PC-9 (cell line): ENCODE data around the gene MCM7. TPM values are rescaled to one million over a fixed set of nuclear protein-coding genes. Genes with fewer than 3 reads are reported as not detected.

Experiments used
- BruUV-seq: library from RNA; stranded (reverse); fragments of 400-500 nt; replicated peaks from 2 replicates; lab custom pipeline; 2021; lab: Mats Ljungman, UMichigan
- CTCF ChIA-PET: fragments of 300-600 bp; sonication (Branson Sonifier 250); formaldehyde crosslinking; loops from one replicate; lab custom pipeline; 2022; ENCODE audit warnings: antibody characterized with exemption; lab: Charles Lee
- POLR2A ChIA-PET: fragments of 300-600 bp; sonication (Branson Sonifier 250); formaldehyde crosslinking; loops from one replicate; lab custom pipeline; 2022; ENCODE audit warnings: antibody characterized with exemption; ENCODE audit not compliant: unreplicated experiment; lab: Charles Lee
- DNase-seq, 2 experiments: peaks; one replicate each; pipeline versions ENCODE4 v3.0.0 to v3.0.0-alpha.2; 2015 to 2022; ENCODE audit warnings: mixed read lengths in 1 of 2
- H2AFZ ChIP-seq: fragments of 200-600 bp; sonication (generic); 2 replicates; pipeline ENCODE4 v1.8.1; 2017; ENCODE audit warnings: antibody characterized with exemption
- H3F3A ChIP-seq: fragments of 200-600 bp; sonication (generic); 2 replicates; pipeline ENCODE4 v1.8.1; 2017; ENCODE audit warnings: antibody characterized with exemption, mild to moderate bottlenecking, low read depth; ENCODE audit not compliant: insufficient read depth
- H3K27ac ChIP-seq: fragments of 200-600 bp; sonication (generic); 2 replicates; pipeline ENCODE4 v1.6.1; 2016; ENCODE audit warnings: mixed run types
- H3K27me3 ChIP-seq: fragments of 200-600 bp; sonication (generic); 2 replicates; pipeline ENCODE4 v1.6.1; 2016; ENCODE audit warnings: low read depth, mixed run types; ENCODE audit not compliant: insufficient read depth
- H3K36me3 ChIP-seq: fragments of 200-600 bp; sonication (generic); 2 replicates; pipeline ENCODE4 v1.6.1; 2016; ENCODE audit warnings: low read depth, mixed run types
- H3K4me1 ChIP-seq: fragments of 200-600 bp; sonication (generic); replicated peaks from 2 replicates; pipeline ENCODE4 v1.6.1; 2016; ENCODE audit warnings: mixed run types; ENCODE audit not compliant: insufficient read depth
- H3K4me2 ChIP-seq: fragments of 200-600 bp; sonication (generic); 2 replicates; pipeline ENCODE4 v1.6.1; 2017; ENCODE audit warnings: mixed run types
- H3K4me3 ChIP-seq: fragments of 200-600 bp; sonication (generic); 2 replicates; pipeline ENCODE4 v1.6.1; 2016; ENCODE audit warnings: mixed run types
- H3K79me2 ChIP-seq: fragments of 200-600 bp; sonication (generic); 2 replicates; pipeline ENCODE4 v1.6.1; 2017; ENCODE audit warnings: low read depth, mixed run types
- H3K9me2 ChIP-seq: fragments of 200-600 bp; sonication (generic); 2 replicates; pipeline ENCODE4 v1.8.1; 2017; ENCODE audit warnings: mild to moderate bottlenecking; ENCODE audit not compliant: insufficient read depth
- H3K9me3 ChIP-seq: fragments of 200-600 bp; sonication (generic); 2 replicates; pipeline ENCODE4 v1.8.1; 2016; ENCODE audit warnings: low read depth; ENCODE audit not compliant: insufficient read depth
- H4K20me1 ChIP-seq: fragments of 200-600 bp; sonication (generic); 2 replicates; pipeline ENCODE4 v1.8.1; 2017; ENCODE audit not compliant: insufficient read depth
- EZH2 ChIP-seq: fragments of 200-600 bp; sonication (generic); IDR thresholded peaks from 2 replicates; pipeline ENCODE4 v1.8.0; 2017; ENCODE audit warnings: antibody characterized with exemption, low read depth
- intact Hi-C: fragments of 100-400 bp; cut with micrococcal nuclease; formaldehyde crosslinking; loops from one replicate; pipeline ENCODE4 v1.10.0; 2022; ENCODE audit not compliant: unreplicated experiment
- total RNA-seq: library from RNA; stranded (reverse); gene quantifications from 2 replicates; pipeline ENCODE4 v1.2.3, GENCODE V29; 2021
- TF ChIP-seq, protein P1 (sequence below): fragments of 200-600 bp; sonication (generic); conservative IDR thresholded peaks from 2 replicates; pipeline ENCODE4 v1.6.1; 2017; ENCODE audit warnings: mixed run types, antibody characterized with exemption, mild to moderate bottlenecking, moderate library complexity

Gene MCM7
- total RNA-seq, 1 experiment from 2014 or later: 238 TPM

DNA sequence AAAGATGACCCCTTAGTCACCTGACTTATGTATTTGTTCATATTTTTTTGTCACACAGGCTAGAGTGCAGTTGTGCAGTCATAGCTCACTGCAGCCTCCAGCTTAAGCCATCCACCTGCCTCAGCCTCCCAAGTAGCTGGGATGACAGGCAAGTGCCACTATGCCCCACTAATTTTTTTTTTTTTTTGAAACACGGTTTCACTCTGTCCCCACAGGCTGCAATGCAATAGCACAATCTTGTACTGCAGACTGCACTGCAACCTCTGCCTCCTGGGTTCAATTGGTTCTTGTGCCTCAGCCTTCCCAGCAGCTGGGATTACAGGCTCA, 27.4 kb upstream of the MCM7 start:
- no peak for TF ChIP-seq EZH2
- TF ChIP-seq, protein P1, sequence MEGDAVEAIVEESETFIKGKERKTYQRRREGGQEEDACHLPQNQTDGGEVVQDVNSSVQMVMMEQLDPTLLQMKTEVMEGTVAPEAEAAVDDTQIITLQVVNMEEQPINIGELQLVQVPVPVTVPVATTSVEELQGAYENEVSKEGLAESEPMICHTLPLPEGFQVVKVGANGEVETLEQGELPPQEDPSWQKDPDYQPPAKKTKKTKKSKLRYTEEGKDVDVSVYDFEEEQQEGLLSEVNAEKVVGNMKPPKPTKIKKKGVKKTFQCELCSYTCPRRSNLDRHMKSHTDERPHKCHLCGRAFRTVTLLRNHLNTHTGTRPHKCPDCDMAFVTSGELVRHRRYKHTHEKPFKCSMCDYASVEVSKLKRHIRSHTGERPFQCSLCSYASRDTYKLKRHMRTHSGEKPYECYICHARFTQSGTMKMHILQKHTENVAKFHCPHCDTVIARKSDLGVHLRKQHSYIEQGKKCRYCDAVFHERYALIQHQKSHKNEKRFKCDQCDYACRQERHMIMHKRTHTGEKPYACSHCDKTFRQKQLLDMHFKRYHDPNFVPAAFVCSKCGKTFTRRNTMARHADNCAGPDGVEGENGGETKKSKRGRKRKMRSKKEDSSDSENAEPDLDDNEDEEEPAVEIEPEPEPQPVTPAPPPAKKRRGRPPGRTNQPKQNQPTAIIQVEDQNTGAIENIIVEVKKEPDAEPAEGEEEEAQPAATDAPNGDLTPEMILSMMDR: no peak
- ChIA-PET CTCF (interaction anchor here (0.5 to 0.6 kb wide), 2 partner anchors 45 to 1027 kb away, joined by 4 to 10 read pairs; no protein-coding TSS in a partner anchor), POLR2A (no interaction called here)
- peaks cover 42% of the 10 kb centered on the region for H3F3A ChIP-seq
- H3K27me3 ChIP-seq: no peaks in the 10 kb centered on the region
- no peaks in the 10 kb centered on the region for H3K9me3 ChIP-seq
- BruUV-seq: no TSS peak
- H2AFZ ChIP-seq: no peak overlapping the region
- H3K4me2 ChIP-seq: no peak overlapping the region
- H3K9me2 ChIP-seq: no peaks in the 10 kb centered on the region
- H4K20me1 ChIP-seq: no peaks in the 10 kb centered on the region
- H3K27ac ChIP-seq: no peak overlapping the region
- DNase-seq: no peak
- intact Hi-C loops: no loop called here
- peaks cover 19% of the 10 kb centered on the region; the same call in 1 of the 2 replicates for H3K4me1 ChIP-seq
- peaks cover 8% of the 10 kb centered on the region; the same call in 1 of the 2 replicates for H3K79me2 ChIP-seq
- H3K4me3 ChIP-seq: no peak overlapping the region
- no peaks in the 10 kb centered on the region for H3K36me3 ChIP-seq

DNA sequence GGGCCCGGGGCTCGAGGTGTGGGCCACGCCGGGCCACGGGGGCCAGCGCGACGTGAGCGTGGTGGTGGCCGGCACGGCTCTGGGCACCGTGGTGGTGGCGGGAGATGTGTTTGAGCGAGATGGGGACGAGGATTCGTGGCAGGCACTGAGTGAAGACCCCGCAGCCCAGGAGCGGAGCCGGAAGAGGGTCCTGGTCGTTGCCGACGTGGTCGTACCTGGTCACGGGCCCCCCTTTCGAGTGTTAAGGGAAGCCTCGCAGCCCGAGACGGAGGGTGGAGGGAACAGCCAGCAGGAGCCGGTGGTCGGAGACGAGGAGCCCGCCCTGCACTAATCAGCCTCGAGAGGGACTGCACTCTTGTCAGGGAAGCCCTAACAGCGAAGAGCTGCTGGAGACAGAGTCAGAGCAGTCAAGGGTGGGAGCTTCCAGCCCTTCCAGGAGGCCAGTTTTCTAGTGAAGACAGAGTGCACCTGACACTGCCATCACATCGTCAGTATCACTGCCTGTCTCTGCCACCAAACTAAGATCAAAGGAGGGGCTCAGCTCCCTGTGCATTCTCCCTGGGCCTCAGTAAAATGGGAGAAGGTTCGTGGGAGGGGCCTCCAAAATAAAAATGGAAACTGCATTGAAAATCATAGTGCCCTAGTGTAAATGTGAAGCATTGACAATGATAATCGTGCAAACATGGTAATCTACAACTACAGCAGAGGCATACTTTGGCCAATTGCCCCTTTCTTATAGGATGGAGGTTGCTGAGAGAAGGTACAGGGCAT, 26.9 kb upstream of the MCM7 start:
- H3K79me2 ChIP-seq: peaks cover 8% of the 10 kb centered on the region; the same call in 1 of the 2 replicates
- H4K20me1 ChIP-seq: no peaks in the 10 kb centered on the region
- TF ChIP-seq, protein P1: no peak
- no peak for TF ChIP-seq EZH2
- H2AFZ ChIP-seq: peak overlapping the region; percentile 92; the same call in 1 of the 2 replicates
- ChIA-PET POLR2A (no interaction called here), CTCF (interaction anchor here (0.5 to 0.6 kb wide), 2 partner anchors 44 to 1027 kb away, joined by 4 to 10 read pairs; no protein-coding TSS in a partner anchor)
- H3K4me1 ChIP-seq: peaks cover 19% of the 10 kb centered on the region; the same call in 1 of the 2 replicates
- H3K27me3 ChIP-seq: no peaks in the 10 kb centered on the region
- no peaks in the 10 kb centered on the region for H3K9me2 ChIP-seq
- intact Hi-C loops: loop anchor here (1.0 to 2.0 kb wide), 2 partner anchors 27 to 47 kb away; partner anchors contain the start of genes AP4M1, MCM7 and ZNF3
- no peak overlapping the region for H3K27ac ChIP-seq
- DNase-seq: no peak
- H3K4me2 ChIP-seq: peak overlapping the region; percentile 80
- H3K9me3 ChIP-seq: no peaks in the 10 kb centered on the region
- peaks cover 42% of the 10 kb centered on the region for H3F3A ChIP-seq
- peak overlapping the region; percentile 75 for H3K4me3 ChIP-seq
- no TSS peak for BruUV-seq
- no peaks in the 10 kb centered on the region for H3K36me3 ChIP-seq

DNA sequence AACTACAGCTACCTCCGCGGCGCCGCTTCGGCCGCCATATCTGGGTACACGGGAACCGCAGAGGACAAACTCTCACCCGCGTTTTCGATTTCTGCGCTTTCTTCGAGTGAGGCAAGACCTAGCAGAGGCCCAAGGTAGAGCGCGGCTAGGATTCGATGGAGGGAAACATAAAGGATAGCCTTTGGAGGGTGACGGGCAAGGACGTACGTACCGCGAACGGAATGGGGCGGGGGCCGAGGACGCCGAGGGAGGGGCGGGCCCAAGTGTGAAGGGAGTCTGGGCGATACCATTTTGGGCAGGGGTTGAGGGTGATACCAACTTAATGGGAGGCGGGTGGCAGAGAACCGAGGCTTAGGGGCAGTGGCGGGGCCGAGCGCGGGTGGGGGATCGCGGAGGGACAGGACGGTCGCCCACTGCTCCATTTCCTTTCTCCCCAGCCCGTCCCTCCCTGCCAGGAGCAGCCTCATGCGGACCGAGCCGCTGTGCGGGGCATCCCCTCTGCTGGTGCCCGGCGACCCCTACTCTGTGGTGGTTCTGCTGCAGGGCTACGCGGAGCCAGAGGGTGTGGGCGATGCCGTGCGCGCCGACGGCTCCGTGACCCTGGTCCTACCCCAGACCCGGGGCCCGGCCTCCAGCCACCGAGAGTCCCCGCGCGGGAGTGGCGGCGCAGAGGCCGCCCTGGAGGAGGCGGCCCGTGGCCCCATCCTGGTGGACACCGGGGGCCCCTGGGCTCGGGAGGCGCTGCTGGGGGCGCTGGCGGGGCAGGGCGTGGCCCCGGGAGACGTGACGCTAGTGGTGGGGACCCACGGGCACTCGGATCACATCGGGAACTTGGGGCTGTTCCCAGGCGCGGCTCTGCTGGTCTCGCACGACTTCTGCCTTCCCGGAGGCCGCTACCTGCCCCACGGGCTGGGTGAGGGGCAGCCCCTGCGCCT, 26.0 kb upstream of the MCM7 start, which contains the start of gene MBLAC1:
Gene MBLAC1 (plus strand): TSS at position 37 of the 935 bp plus-strand sequence. CDS start 429 bp downstream, at position 466.
- ChIA-PET CTCF (interaction anchor here (0.7 kb wide), 2 partner anchors 578 to 675 kb away, joined by 5 to 13 read pairs; no protein-coding TSS in a partner anchor), POLR2A (interaction anchor here (0.9 kb wide), 1 partner anchor 30 kb away, joined by 3 read pairs; no protein-coding TSS in a partner anchor)
- Histone ChIP-seq H3K27ac (peak within 1 kb of the TSS; percentile 82), H3K4me3 (peak within 1 kb of the TSS; percentile 75), H3K4me1 (peaks cover 19% of the 10 kb centered on the region; the same call in 1 of the 2 replicates), H3F3A (peaks cover 42% of the 10 kb centered on the region), H3K9me3 (no peaks in the 10 kb centered on the region), H3K9me2 (no peaks in the 10 kb centered on the region), H3K27me3 (no peaks in the 10 kb centered on the region), H3K4me2 (peak within 1 kb of the TSS; percentile 80), H3K79me2 (peaks cover 8% of the 10 kb centered on the region; the same call in 1 of the 2 replicates), H3K36me3 (no peaks in the 10 kb centered on the region), H4K20me1 (no peaks in the 10 kb centered on the region), H2AFZ (peak within 1 kb of the TSS; percentile 92)
- no TSS peak for BruUV-seq
- intact Hi-C loops: loop anchor here (1.0 to 2.0 kb wide), 2 partner anchors 26 to 46 kb away; partner anchors contain the start of genes AP4M1, MCM7 and ZNF3
- peak; percentile 68 to 92 for DNase-seq
- TF ChIP-seq, protein P1: no peak
- no peak for TF ChIP-seq EZH2
